Measurements from ENCODE around the gene MAGI1.

GRCh38 chr3:65888980-65889706, 149.6 kb downstream of the MAGI1 start:
- TF ChIP-seq, protein P1, sequence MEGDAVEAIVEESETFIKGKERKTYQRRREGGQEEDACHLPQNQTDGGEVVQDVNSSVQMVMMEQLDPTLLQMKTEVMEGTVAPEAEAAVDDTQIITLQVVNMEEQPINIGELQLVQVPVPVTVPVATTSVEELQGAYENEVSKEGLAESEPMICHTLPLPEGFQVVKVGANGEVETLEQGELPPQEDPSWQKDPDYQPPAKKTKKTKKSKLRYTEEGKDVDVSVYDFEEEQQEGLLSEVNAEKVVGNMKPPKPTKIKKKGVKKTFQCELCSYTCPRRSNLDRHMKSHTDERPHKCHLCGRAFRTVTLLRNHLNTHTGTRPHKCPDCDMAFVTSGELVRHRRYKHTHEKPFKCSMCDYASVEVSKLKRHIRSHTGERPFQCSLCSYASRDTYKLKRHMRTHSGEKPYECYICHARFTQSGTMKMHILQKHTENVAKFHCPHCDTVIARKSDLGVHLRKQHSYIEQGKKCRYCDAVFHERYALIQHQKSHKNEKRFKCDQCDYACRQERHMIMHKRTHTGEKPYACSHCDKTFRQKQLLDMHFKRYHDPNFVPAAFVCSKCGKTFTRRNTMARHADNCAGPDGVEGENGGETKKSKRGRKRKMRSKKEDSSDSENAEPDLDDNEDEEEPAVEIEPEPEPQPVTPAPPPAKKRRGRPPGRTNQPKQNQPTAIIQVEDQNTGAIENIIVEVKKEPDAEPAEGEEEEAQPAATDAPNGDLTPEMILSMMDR (IDR thresholded peaks at IDR 0.05) = no peak
- TF ChIP-seq POLR2AphosphoS5 (IDR thresholded peaks at IDR 0.05) (peak; percentile 70), EP300 (IDR thresholded peaks at IDR 0.05) (no peak), POLR2A (IDR thresholded peaks at IDR 0.05) (no peak)
